ENCODE results near the gene DPH1.

DPH1 gene

DNA sequence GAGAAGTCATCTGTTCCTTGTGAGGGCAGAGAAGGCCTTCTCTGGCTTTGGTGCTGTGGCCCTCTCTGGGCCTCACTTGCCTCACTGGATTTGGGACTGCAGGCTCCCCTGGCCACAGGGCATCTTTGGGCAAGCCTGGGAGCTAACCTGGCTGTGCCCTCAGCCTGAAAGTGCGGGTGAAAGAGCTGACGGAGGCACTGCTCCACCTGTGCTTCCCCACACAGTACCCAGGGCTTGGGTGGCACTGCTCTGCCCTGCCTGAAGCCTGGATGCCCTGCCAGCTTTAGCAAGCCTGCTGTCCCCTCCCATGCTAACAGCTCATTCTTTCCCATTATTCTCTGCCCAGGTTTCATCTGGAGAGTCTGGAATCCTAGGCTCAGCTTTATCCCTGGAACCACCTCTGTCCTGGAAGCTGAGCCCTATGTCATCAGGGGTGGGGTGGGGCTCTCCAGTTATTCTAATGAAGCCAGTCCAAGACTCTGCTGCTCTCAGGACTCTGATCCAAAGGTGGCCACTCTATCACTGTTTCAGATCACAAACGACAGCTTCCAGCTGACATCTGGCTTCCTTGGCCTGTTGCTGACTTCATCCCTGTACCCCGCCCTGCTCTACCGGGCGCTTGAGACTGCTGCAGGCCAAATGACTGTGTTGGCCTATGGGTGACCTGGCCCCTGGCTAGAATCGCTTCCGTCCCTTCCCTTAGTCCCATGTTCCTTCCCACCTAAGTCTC, 54.2 kb downstream of the DPH1 start:
- DNase-seq: no peak

DNA sequence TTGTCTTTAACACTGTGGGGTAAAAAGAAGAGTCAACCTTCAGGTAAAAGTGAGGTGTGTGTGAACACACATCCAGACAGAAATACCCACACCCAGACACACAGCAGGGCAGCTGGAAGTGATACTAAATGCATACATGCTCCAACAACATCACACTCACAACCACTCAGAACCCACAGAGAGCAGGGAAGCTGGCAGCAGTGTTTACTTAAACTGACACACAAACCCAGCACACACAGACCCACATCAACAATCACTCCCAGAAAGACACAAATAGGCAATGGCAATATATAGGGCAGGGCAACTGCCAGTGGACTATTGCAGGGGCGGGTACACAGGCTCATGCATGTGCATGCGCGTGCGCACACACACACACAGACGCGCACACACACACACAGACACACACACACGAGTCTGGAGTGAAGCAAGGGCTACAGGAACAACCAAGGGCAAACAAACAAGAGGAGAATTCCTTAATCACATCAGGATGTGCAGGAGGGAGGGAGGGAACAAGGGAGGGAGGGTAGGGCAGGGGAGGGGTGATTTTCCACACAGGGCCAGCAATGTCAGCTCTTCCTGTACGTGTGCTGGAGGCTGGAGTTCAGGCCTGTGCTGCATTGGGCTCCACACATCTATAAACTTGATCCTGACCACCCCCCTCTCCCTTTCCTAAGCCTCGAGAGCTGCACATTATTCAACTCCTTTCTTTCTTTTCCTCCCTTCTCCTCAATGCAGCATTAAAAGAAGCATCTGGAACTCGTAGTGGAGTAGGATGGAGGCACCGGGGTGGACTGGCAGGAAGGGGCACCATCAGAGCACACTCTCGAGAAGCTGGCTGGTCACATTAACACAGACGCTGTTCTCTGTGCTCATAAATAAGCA, 55.1 kb downstream of the DPH1 start:
- DNase-seq: no peak

DNA sequence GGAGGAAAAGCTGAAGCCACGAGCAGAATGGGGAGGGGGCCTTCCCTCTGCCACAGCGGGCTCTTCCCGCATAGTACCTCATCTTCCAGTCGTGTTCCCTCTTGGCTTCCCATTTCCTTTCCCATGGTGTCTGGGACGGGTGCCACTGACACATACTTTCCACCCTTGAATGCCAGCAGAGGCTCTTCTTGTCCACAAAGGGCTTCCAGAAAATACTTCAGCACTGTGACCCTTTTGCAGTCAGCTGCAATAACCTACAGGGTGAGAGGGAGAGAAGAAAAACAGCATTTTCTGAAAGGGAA, 55.6 kb downstream of the DPH1 start:
- DNase-seq: no peak

DNA sequence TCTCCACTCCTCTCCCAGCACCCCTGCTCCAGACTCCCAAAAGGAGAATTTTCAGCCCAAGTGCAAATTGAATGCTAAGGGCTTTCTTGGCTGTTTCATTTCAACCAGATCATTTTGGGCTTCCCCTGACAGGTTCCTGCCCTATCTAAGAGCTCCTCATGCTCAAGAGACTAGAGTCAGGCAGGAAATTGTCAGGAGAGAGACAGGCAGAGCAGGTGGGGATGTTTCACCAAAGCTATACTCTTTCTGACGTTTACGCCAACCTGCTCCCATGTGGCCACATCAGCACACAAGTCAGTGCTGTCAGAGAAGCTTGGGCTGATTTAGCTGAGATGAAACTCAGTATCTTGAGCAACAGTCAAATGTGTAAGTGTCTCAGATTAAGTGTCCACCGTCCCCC, 56.4 kb downstream of the DPH1 start:
- no peak for DNase-seq

DNA sequence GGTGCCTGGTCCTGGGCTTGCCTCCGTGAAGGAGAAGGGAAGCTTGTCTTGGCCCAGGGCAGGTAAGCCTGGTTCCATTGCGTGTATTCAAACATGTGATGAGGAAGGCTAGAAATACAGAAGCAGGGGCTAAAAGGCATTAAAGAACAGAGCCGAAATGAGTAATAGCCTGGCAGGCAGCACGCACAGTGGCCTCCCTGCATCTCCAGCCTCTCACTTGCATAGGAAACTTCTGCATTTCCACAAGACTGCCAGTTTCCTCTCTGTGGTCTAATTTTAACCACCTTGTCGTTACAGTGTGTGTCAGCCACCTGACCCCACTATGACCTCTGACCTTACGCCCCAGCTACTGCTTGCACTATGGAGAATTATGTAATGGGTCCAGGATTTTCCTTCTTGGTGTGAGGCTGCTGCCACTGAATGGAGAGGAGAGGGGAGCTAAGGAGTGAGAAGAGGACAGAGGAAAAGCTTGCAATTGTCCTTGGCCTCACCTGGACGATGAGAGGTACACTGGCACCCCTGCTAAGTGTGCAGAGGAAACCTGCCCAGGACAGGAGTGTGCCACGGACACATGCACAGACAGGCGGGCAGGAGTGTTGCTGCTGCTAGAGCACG, 57.8 kb downstream of the DPH1 start:
- DNase-seq: no peak

DNA sequence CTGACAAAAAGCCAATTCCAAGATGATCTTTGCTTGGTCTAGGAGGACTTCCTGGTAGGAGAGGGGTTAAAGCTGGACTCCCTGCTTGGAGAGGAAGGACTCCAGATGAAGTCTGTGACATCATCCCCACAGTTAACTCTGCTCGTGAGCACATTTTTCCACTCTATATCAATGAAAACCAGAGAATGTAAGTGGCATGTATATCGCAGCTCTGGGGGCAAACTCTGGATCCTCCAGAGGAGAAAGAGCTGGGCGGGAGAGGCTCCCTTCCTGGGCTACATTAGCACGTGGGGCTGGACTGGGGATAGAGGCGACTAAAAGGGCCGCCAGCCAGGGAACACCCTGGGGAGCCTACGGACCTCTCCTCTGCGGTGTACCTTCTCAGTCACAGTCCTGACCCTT, 59.1 kb downstream of the DPH1 start:
- DNase-seq: no peak

DNA sequence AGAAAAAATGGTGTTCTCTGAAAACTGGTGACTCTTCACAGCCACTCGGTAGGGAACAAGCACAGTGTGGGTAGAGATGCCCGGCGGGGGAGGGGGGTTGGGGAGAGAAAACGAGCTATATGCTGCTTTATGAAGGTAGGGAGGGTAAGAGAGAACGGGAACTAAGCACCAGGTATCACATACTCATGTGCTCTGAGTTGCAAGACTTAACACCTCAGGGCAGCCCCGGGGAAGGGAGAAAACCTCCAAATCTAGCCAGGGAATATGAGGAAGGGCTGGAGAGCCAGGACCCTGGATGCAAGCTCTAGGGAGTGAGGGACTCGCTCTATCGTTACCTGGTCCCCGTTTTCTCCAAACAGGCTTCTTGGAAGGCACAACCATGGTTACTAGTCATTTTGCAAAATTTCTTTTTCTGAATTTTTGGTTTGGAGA, 60.3 kb downstream of the DPH1 start:
- DNase-seq: no peak

DNA sequence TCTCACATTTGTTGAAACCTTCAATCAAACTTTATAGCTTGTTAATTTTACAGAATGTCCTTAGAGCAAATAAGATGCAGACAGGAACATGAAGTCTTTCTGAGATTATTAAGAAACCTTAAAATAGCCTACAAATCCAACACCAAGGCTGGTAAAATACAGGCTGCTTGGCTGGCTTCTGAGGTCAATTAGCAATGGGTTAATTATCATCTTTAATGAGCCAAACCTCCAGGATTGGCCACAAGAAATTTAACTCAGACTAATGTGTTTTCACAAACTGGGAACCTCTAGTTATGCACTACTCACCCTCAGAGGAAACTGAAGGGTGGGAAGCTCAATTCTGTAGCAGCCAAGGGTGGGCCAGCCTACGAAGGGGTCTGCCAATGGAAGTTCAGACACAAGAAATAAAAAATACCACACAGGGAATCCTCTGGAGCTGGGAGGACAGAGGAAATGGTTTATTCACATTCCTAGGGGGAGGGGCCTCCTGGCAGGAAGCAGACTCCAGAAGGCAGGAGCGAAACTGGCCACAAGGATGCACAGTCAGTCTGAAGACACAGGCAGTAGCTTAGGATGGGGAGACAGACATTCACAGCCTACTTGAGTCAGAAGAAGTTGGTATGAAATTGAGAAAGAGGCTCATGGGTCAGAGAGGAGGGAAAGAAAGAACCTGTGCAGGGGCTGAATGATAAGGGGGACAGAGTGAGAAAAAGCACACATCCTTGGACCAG, 61.0 kb downstream of the DPH1 start:
- no peak for DNase-seq

DNA sequence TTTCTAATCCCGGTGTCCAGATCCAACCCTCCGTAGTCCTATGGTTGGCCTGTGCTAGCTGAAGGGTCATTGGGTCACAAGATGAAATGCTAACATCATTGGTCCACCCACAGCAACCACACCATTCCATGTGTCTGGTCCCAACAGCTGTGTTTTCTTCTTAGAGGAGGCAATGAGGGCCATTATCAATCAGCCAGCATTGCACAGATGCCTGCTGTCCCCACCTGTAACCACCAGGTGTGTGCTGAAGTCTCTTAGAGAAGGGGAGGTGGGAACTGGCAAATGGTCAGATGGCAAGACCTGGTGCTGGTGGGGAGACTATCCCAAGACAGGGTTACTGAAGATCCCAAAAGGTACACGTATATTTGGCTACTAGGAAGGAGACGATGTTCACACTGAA, 62.3 kb downstream of the DPH1 start:
- no peak for DNase-seq

DNA sequence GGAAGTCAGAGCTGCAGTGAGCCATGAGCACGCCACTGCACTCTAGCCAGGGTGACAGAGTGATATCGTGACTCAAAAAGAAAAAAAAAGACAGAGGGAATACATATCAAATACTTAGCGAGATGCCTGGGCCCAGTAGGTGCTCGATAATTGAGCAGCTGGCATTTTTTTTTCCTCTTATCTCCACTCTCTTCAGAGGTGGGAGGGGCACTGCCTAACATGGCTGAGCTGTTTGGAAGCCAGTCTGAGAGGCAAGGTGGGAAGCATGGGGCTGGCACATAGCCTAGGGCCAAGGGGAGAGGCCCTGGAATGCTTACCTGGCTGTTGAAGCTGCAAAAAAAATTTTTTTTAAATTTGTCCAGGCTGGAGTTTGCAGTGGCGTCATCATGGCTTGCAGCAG, 63.4 kb downstream of the DPH1 start:
- no peak for DNase-seq

Measured in NCI-H510A treated with DMSO at 0.1 percent for 48 hours (cell line).